Measurements from ENCODE around the gene MAPK11. TPM values are rescaled to one million over a fixed set of nuclear protein-coding genes. Genes with fewer than 3 reads are reported as not detected.

The MAPK11 gene
- total RNA-seq, 1 donor from 2014 or later = not detected

- DNase-seq (ENCODE audit: low spot score) = no peak
- Histone ChIP-seq H3K4me2 (peak overlapping the region; percentile 93), H3F3A (ENCODE audit: low read depth) (peaks cover 35% of the 10 kb centered on the region), H3K27ac (no peak overlapping the region), H3K27me3 (no peaks in the 10 kb centered on the region), H3K4me3 (no peak overlapping the region), H2AFZ (replicated peaks) (no peak overlapping the region), H3K9me3 (ENCODE audit: low read depth) (no peaks in the 10 kb centered on the region), H3K36me3 (no peaks in the 10 kb centered on the region), H3K79me2 (ENCODE audit: low read depth) (peaks cover 42% of the 10 kb centered on the region), H4K20me1 (ENCODE audit: low read depth) (peaks cover 44% of the 10 kb centered on the region), H3K9ac (no peak overlapping the region), H3K4me1 (peaks cover 19% of the 10 kb centered on the region)
- H3K9me3 Mint-ChIP-seq = no peaks in the 10 kb centered on the region
- peaks cover 30% of the 10 kb centered on the region for H3K4me1 Mint-ChIP-seq
- TF ChIP-seq EZH2phosphoT487 (IDR thresholded peaks at IDR 0.05) = no peak
- no peak overlapping the region for H3K27ac Mint-ChIP-seq
- peaks cover 2% of the 10 kb centered on the region for H3K36me3 Mint-ChIP-seq
- peaks cover 4% of the 10 kb centered on the region for H3K27me3 Mint-ChIP-seq (ENCODE audit: insufficient read depth, low read depth)
- peak overlapping the region; percentile 100 for H3K4me3 Mint-ChIP-seq
These were observed 23.7 kb downstream of the MAPK11 start for GRCh38 chr22:50246242-50247175.

DNA sequence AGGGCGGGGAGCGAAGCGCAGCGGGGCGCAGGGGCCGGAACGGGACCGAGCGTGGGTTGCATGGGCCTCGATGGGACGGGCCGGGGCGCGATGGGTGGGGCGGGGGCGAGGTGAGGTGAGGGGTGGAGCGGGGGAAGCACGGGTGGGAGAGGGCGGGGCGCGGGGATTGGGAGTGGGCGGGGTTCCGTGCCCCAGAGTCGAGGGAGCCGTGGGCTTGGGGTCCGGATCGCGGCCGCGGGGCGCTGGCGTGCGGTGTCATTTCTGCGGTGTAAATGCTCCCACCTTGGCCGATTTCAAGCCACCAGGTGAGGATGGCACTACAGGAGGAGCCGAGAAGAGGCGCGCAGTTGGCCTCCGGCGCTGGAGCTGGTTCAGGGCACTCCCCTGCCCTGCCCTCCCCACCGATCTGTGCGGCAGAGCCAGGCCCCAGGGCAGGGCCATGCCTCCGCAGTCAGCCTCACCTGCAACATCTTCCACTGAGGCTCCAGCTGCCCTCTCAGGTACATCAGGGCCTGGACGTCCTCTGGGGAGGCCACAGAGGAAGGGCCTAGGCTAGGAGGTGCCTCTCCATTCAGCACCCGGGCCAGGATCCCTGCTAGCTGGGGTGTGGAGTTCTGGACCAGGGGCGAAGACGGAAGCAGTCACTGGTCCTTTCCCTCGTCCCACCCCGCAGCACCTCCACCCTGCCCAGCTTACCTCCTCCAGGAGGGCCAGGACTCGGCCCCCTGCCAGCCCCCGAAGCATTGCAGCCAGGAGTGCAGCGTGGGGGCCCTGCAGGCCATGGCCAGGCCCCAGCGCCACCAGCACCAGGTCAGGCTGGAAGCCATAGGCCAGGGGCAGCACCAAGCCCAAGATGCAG, 24.7 kb downstream of the MAPK11 start:
- H3K4me2 ChIP-seq = peak overlapping the region; percentile 93
- no peaks in the 10 kb centered on the region for H3K27me3 ChIP-seq
- Mint-ChIP-seq H3K9me3 (no peaks in the 10 kb centered on the region), H3K4me1 (peaks cover 36% of the 10 kb centered on the region), H3K36me3 (peaks cover 2% of the 10 kb centered on the region), H3K27me3 (ENCODE audit: insufficient read depth, low read depth) (peaks cover 4% of the 10 kb centered on the region), H3K4me3 (peak overlapping the region; percentile 100), H3K27ac (peak overlapping the region; percentile 99)
- peak overlapping the region; percentile 85 for H3K27ac ChIP-seq
- H3K36me3 ChIP-seq = no peaks in the 10 kb centered on the region
- H3K9ac ChIP-seq = peak overlapping the region; percentile 81
- peaks cover 18% of the 10 kb centered on the region for H3K4me1 ChIP-seq
- H4K20me1 ChIP-seq (ENCODE audit: low read depth) = peaks cover 48% of the 10 kb centered on the region
- H3K4me3 ChIP-seq = peak overlapping the region; percentile 94
- H3F3A ChIP-seq (ENCODE audit: low read depth) = peaks cover 26% of the 10 kb centered on the region
- H3K79me2 ChIP-seq (ENCODE audit: low read depth) = peaks cover 53% of the 10 kb centered on the region
- no peak for DNase-seq (ENCODE audit: low spot score)
- TF ChIP-seq EZH2phosphoT487 (IDR thresholded peaks at IDR 0.05) (no peak), EZH2 (IDR thresholded peaks at IDR 0.05) (no peak)
- TF ChIP-seq, protein P1, sequence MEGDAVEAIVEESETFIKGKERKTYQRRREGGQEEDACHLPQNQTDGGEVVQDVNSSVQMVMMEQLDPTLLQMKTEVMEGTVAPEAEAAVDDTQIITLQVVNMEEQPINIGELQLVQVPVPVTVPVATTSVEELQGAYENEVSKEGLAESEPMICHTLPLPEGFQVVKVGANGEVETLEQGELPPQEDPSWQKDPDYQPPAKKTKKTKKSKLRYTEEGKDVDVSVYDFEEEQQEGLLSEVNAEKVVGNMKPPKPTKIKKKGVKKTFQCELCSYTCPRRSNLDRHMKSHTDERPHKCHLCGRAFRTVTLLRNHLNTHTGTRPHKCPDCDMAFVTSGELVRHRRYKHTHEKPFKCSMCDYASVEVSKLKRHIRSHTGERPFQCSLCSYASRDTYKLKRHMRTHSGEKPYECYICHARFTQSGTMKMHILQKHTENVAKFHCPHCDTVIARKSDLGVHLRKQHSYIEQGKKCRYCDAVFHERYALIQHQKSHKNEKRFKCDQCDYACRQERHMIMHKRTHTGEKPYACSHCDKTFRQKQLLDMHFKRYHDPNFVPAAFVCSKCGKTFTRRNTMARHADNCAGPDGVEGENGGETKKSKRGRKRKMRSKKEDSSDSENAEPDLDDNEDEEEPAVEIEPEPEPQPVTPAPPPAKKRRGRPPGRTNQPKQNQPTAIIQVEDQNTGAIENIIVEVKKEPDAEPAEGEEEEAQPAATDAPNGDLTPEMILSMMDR (IDR thresholded peaks at IDR 0.05) = no peak
- no peaks in the 10 kb centered on the region for H3K9me3 ChIP-seq (ENCODE audit: low read depth)
- H2AFZ ChIP-seq (replicated peaks) = peak overlapping the region; percentile 95

- DNase-seq (ENCODE audit: low spot score) = peak; percentile 97
- no peaks in the 10 kb centered on the region for H3K27me3 ChIP-seq
- peaks cover 58% of the 10 kb centered on the region for H3K79me2 ChIP-seq (ENCODE audit: low read depth)
- H2AFZ ChIP-seq (replicated peaks) = peak within 1 kb of the TSS; percentile 95
- no peaks in the 10 kb centered on the region for H3K9me3 Mint-ChIP-seq
- TF ChIP-seq EZH2phosphoT487 (IDR thresholded peaks at IDR 0.05) = no peak
- TF ChIP-seq, protein P1 (IDR thresholded peaks at IDR 0.05) = peak; percentile 48
- no peaks in the 10 kb centered on the region for H3K9me3 ChIP-seq (ENCODE audit: low read depth)
- peak within 1 kb of the TSS; percentile 85 for H3K27ac ChIP-seq
- peaks cover 4% of the 10 kb centered on the region for H3K36me3 Mint-ChIP-seq
- peak within 1 kb of the TSS; percentile 93 for H3K4me2 ChIP-seq
- H3K4me1 Mint-ChIP-seq = peaks cover 32% of the 10 kb centered on the region
- peak within 1 kb of the TSS; percentile 99 for H3K27ac Mint-ChIP-seq
- peak within 1 kb of the TSS; percentile 81 for H3K9ac ChIP-seq
- H3K36me3 ChIP-seq = no peaks in the 10 kb centered on the region
- H4K20me1 ChIP-seq (ENCODE audit: low read depth) = peaks cover 47% of the 10 kb centered on the region
- peaks cover 2% of the 10 kb centered on the region for H3K27me3 Mint-ChIP-seq (ENCODE audit: insufficient read depth, low read depth)
- peak within 1 kb of the TSS; percentile 94 for H3K4me3 ChIP-seq
- H3K4me1 ChIP-seq = peaks cover 13% of the 10 kb centered on the region
- H3F3A ChIP-seq (ENCODE audit: low read depth) = peaks cover 22% of the 10 kb centered on the region
- H3K4me3 Mint-ChIP-seq = peak within 1 kb of the TSS; percentile 100
These were observed 25.6 kb downstream of the MAPK11 start, which contains the start of gene TUBGCP6 for GRCh38 chr22:50244420-50245213. Gene TUBGCP6, minus strand, starts transcription at chr22:50245023. Its CDS starts 564 bp downstream, at chr22:50244459.
